UCSD-AML1 (cell line): ENCODE measurements around the gene HMGN2.

Experiments used
- DNase-seq: peaks from one replicate; lab custom pipeline; 2025; ENCODE audit not compliant: unreplicated experiment; lab: John Stamatoyannopoulos, UW

The HMGN2 gene

DNA sequence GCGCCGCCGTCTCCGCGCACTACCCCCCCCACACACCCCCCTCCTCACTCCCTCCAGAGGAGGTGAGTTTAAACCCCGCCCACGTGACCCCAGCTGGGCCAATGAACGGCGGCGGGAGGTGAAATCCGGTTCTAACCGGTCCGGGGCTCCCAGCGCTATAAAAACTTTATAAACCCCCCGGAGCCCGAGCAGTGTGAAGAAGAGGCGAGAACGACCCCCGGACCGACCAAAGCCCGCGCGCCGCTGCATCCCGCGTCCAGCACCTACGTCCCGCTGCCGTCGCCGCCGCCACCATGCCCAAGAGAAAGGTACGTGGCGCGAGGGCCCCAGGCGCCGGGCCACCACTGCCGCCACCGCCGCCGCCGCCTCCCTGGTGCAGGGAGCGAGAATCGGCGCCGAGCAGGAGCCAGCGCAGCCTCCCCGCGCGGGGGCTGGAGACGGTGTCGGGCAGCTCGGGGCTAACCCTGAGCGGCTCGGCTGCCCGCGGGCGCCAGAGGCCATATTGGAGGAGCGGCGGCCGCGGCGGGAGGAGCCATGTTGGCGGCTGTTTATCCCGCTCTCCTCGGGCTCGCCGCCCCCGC lies at the start of gene HMGN2:
HMGN2 (plus strand) TSS at position 121 of the 581 bp plus-strand sequence; CDS start at position 294, 173 bp downstream.
- peak; percentile 86 for DNase-seq

DNA sequence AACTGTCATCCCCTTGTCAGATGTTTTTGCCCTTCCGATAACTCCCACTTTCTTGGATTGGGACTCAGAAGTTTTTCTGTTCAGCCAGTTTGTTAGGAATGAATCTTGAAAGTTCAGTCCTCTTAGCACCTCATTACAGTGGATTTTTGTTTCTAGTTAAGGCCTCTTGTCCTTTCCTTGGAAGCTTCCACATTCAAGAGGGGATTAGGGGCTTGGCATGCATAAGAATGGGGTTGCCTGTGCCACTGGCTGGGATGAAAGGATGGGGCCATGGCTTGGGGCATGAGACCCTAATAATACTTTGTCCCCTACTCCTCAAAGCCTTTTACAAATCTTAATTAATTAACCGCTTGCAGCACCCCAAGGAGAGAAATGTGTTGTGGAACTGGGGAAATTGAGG lies 42.5 kb upstream of the HMGN2 start:
- DNase-seq, result no peak

DNA sequence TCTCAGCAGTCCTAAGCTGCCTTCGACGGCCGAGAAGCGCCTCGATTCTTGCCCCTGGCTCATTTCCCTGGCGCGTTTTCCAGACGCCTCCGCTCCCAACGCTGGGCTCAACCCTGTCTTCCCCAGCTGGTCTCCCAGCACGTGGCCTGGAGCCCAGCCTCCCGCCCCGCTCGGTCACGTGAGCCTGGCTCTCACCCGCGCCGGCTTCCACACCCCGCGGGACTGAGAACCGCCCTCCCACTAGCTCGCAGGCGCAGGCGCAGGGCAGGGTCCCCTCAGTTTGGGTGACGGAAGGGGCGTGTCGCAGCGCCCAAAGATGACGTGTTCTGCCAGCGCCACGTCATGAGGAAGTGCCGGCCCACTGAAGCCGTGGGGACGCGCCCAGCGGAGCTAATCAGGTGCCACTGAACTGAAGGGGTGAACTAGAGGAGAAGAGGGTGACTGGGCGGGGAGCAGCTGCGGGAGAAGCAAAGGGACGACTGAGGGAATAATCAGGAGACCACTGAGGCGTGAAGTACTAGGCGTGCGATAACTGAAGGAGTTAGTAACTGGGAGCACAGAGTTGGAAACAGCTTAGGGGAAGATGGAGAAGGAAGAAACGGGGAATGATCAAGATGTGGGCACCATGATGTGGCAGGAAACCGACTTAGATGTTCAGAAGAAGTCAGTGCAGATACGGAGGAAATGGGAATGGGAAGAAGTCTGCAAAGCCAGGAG lies 40.1 kb upstream of the HMGN2 start, which contains the start of gene DHDDS:
DHDDS (plus strand) TSS at position 343 of the 717 bp plus-strand sequence. CDS start 625 bp downstream, outside the sequence.
- peak; percentile 99 for DNase-seq

DNA sequence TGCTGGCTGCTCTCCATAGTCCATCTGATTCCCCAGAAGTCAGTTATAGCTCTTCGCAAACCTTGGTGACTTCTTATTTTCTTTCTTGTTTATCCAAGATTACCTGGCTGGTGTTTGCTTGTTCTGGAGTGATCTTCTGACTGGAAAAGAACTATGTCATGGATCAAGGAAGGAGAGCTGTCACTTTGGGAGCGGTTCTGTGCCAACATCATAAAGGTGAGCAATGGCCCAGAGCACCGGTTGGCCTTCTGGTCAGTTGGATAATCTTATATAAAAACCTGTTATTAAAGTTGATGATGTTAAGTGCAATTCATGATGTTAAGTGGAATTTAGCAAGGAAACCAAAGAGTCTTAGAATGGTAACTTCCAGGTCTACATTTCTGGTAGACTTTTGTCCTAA lies 39.4 kb upstream of the HMGN2 start:
- DNase-seq, result no peak

DNA sequence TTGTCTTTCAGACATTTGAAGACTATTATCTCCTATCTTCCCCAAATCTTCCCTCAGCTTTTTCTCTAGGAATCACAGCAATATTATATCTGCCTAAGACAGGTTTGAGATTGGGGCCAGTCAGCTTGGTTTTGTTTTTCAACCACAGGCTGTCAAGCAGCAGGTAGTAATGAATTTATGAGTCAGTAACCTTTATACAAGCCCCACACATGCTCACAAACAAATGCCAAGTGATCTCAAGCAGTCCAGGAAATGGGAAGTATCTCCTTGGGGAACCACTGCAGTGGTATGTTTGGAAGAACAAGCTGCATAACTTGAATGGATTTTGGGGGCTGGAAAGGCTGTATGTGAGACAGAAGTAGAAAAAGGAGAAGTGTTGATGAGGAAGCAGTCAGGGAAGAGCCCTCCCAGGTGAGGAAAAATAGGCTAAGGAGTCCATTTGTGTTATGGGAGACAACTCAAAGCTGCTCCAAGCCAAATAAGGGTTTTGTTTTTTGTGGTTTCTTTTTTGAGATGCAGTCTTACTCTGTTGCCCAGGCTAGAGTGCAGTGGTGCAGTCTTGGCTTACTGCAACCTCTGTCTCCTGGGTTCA lies 38.0 kb upstream of the HMGN2 start:
- DNase-seq, result no peak

DNA sequence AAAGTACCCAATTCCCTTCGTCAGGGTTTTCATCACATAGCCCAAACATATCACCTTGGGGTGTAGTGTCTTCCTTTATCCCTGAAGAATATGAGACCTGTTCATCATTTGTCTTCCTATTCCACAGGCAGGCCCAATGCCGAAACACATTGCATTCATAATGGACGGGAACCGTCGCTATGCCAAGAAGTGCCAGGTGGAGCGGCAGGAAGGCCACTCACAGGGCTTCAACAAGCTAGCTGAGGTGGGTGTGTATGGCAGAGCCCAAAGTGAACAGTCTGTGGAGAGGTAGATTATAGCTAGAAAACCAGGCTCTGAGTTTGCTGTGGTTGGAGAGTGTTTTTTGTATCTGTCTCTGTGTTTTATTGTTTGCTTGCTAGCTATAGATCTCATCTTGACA lies 34.2 kb upstream of the HMGN2 start:
- no peak for DNase-seq

DNA sequence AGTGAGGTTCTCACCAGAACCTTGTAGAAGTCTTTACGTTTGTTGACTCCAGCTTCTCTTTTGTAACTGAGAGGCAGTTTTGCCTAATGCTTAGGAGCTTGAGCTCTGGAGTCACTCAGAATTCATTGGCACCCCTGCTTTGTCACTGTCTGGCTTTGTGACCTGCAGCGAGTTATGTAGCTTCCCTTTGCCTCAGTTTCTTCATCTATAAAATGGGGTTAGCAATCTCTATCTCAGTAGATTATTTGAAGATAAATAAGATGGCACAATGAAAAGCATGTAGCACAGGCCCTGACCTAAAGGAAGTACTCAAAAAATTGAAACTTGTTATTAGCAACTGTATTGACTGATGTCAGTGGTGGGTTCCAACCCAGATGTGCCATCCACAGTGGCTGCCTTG lies 32.0 kb upstream of the HMGN2 start:
- DNase-seq, result no peak

DNA sequence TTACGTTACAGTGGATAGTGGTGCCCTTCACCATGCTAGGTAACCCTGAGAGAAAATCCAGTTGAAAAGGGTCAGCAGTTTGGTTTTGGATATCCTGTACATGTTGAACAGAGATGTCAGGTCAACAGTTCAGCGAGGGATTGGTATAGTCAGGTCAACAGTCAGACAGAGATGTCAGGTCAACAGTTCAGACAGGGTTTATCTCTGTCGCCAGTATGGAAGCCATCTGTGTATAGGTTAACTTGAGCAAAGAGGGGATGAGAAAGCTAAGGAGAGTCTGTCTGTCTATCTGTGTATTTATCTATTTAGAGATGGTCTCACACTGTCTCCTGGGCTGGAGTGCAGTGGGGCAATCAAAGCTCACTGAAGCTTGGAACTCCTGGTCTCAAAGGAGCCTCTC lies 22.4 kb upstream of the HMGN2 start:
- no peak for DNase-seq

DNA sequence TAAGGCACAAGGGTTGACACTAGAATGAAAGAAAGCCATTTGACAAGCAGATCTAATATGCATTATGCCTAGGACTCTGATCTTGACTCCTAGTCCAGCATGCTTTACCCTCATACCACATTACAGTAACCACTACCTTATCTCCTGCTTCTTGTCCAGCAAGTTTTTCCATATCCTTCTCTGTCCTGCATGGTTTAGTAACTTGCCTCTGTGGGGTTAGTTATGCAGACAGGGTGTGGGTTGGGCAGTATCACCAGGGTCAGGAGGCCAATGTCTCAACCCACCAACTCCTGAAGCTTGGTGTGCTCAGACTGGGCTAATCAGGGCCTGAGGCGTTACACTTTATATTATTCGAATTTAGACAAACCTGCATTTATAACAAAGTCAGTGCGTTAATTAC lies 21.3 kb upstream of the HMGN2 start:
- no peak for DNase-seq

DNA sequence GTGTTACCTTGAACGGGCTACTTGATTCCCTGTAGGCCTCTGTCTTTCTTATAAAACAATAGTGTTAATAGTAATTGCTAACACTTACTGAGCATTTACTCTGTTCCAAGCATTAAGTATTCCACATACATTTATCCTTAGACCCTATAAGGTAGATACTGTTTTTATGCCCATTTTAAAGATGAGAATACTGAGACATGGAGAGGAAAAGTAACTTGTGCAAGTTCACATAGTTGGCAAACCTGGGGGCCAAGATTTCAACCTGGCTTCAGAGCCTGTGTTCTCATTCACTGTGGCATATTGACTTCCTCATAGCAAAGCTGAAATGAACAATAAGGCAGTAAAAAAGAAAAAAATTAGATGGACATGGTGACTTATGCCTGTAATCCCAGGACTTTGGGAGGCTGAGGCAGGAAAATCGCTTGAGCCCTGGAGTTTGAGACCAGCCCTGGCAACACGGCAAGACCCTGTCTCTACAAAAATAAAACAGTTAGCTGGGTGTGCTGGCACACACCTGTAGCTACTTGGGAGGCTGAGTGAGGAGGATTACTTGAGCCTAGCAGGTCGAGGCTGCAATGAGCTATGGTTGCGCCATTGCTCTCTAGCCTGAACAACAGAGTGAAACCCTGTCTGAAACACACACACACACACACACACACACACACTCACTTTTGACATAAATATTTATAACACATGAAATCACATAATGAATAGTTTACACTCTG lies 19.6 kb upstream of the HMGN2 start:
- DNase-seq, result no peak

DNA sequence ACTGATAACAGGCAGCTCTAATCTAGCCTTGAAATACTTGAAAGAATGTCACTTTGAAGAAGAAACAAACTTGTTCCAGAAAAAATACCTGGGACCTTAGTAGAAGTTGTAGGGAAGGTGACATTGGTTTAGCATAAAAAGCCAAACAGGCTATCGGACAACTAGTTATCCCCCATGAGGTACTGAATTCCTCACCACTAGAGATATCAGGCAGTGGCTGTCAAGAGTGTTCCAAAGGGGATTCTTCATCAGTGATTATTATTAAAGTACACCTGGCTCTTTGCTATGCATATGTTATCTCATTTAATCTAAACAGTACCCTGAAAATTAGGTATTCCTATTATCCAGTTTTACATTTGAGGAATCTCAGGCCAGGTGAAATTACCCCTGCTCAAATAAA lies 13.1 kb upstream of the HMGN2 start:
- DNase-seq, result no peak

DNA sequence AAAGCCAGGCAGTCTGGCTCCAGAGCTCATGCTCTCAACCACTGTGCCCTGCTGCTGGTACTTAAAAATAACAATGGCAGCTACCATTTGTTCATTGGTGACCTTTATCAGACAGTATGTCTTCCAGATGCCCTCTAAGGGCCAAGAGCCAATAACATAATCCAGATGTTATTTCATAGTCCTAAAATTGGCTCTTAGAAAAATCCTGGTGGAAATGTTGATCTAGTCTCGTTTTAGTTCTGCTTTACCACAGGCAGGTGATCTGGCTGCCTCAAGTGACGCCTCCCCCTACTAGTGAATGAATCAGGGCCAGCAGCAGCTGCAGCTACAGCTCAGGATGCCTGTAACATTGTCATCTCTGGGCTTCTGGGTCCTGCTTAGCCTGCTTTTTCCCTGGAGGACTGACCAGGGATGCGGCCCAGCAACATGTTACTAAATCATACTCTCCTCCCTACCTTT lies 12.6 kb upstream of the HMGN2 start:
- DNase-seq, result no peak

DNA sequence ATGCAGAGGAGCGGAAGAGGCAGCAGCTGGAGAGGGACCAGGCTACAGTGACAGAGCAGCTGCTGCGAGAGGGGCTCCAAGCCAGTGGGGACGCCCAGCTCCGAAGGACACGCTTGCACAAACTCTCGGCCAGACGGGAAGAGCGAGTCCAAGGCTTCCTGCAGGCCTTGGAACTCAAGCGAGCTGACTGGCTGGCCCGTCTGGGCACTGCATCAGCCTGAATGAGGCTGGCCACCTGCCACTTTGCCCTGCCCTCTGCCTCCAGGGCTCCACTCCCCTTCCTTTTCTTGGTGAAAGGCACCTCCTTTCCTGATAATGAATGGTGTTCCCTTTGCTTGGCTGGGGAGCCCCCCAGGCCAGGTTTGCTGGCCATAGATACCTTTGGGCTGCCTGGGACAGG lies 3.3 kb upstream of the HMGN2 start:
- no peak for DNase-seq

DNA sequence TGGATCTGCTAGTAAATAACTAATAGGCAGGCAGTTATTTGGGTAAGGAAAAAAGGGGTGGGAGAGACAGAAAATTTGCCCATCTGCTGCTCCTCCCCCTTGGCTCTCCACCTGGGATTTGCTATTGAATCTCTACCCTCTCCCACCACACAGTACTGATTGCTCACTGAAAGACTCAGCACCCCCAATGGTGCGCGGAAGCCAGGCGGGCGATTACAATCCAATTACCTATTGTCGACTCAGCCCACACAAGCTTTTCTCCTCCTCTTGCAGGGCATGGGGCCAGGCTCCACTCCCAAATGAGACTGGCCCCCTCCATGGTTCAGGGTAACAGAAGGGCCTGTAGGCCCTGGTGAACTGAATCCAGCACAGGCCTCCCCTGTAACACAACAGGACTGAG lies 2.7 kb upstream of the HMGN2 start:
- no peak for DNase-seq

DNA sequence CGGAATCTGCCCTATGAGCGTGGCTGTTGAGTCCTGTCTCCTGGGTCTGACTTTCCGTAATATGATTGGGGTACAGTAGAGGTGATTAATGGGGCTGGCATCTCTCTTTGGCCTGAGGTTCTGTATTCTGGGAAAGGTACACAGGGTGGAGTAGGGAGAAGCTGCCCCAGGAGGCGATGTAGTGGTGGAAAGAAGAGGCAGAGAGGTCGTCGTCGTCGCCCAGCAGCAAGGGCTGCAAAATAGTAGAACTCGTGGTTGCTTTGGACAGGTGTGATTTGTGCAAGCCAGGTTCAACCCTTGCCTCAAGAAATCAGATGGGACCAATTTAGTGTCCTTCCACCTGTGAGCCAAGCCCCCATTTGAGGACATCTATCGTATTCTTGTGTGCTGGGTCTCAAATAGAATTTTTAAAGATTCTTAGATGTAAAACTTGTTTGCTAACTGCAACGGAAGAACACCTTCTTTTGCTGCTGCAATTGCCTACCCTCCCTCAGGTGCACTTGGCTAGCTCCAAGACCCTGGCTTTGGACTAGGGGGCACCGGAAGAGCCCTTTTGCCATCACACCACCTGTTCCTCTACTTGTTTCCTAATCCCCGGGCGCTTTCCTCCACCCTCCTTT lies 1.3 kb upstream of the HMGN2 start:
- no peak for DNase-seq

DNA sequence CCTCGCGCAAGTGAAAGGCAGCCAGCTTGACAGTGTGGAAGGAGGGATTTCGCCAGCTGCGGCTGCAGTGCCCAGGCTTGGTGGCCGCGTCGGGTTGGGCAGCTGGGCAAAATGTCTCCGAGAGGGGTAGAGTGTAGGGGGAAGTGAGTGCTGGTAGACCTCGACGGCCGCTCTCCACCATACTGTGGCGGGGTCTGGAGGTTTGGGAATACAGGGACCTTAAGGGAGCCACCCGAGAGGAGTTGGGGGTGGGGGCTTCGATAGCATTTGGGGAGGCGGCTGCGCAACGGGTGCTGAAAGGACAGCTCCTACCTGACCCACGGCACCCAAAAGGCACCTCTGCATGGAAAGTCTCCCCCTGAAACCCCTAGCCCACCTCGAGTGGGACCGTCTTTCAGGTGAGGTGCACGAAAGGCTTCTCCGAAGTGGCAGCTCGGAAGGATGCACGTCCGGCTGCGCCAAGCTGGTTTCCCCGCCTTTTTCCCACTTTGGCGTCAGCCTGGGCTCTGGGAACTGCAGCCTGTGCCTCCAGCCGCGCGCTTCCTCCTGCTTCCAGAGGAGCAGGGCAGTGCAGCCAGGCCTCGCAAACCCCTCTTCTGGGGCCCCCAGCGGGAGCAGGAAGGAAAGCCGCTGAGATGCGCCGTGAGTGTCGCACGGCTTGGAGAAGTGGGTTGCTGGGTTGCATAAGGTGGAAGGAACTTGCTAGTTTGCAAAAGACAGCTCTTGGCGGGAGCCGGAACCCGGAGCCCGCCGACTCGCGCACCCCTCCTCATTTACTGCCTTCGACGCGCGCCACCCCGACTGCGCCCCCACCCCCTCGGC lies 531 bp upstream of the HMGN2 start:
- peak; percentile 86 for DNase-seq

DNA sequence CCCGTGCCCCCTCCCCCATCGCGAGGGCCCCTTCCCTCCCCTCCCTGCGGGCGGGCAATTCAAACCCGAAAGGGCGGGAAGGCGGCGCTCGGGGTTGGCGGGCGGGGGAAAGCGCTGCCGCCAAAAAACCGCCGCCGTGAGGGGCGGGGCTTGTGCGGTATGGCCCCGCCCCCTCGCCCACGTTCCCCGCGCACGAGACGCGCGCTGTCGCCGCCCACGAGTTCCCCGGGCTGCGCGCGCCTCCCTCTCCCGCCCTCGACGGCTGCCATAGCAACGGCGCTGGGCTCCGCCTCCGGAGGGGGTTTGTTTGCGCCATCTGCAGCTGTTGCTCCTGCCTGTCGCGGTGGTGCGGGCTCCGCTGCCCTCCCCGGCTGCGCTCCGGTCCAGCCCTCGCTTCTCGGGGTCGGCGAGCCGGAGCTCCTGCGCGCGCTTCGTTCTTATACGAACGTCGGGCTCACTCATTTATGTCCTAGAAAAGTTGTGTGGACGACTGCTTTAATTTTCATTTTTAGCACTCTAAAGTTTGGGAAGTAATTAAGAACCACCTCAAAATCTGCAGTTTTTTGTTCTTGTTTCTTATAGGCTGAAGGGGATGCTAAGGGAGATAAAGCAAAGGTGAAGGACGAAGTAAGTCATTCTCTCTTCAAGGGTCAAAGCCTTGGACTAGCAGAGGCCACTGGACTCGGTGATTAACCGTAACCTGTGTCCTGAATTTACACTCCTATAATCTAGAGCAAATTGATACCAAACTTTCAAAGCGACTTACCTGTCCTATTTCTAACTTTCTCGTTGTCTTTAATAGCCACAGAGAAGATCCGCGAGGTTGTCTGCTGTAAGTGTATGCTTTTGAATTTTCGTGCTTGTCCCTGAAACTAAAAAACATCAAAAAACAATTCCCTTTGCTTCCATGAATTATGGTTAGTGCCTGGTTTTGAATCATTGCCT lies 933 bp downstream of the HMGN2 start:
- peak; percentile 94 for DNase-seq

DNA sequence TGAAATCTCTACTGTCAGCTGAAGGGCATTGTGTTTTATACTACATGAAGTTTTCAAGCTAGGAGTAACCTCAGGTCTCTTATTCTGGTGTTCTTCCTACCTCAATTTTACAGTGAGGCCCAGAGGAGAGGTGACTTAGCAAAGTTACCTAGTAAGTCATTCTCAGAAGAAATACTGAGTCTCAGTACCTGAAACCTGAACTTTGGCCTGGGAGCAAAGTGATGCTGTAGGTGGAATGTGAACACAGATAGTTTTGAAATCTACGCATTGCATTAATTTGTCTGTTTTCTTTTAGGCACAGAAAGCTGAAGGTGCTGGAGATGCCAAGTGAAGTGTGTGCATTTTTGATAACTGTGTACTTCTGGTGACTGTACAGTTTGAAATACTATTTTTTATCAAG lies 2.6 kb downstream of the HMGN2 start:
- DNase-seq, result no peak

DNA sequence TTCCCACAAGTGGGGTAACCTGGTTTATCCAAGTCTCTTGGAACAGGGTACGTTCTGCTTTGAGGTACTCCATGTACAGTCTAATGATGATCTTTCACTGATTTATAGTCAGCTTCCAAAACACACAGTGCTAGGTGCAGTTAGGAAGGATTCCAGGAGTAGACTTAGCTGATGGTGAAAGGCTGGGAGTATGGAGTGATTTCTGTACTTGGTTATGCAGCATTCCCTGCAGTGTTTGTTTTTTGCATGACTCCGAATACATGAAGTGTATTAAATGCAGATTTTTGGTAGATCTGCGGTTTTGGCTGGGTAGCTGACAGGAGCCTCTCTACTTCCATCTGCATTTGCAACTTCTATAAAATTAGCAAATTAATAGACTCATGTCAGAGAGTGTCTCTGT lies 3.7 kb downstream of the HMGN2 start:
- no peak for DNase-seq
